SK-N-SH treated with all-trans-retinoic acid at 6 μM for 48 hours (cell line): ENCODE results near the gene SPNS1.

Source experiments
- ARNTL ChIP-seq: fragments of 450-650 bp; formaldehyde crosslinking; IDR thresholded peaks from 2 replicates; pipeline ENCODE4 v1.5.0; 2020; ENCODE audit warnings: low read depth, mild to moderate bottlenecking, moderate library complexity, borderline replicate concordance
- CSDC2 ChIP-seq: fragments of 250-450 bp; sonication (Bioruptor Pico); IDR thresholded peaks from 2 replicates; pipeline ENCODE4 v1.5.0; 2020; ENCODE audit warnings: mild to moderate bottlenecking, moderate library complexity
- ESRRG ChIP-seq: fragments of 250-450 bp; sonication (Bioruptor Pico); IDR thresholded peaks from 2 replicates; pipeline ENCODE4 v1.6.1; 2021; ENCODE audit warnings: mild to moderate bottlenecking
- ISL1 ChIP-seq: fragments of 250-450 bp; sonication (Bioruptor Pico); IDR thresholded peaks from 2 replicates; pipeline ENCODE4 v2.1.2; 2022; ENCODE audit warnings: mild to moderate bottlenecking, moderate library complexity
- OSR1 ChIP-seq: fragments of 250-450 bp; sonication (Bioruptor Pico); IDR thresholded peaks from 2 replicates; pipeline ENCODE4 v1.8.0; 2022; ENCODE audit warnings: moderate library complexity, mild to moderate bottlenecking, inconsistent platforms
- POU6F1 ChIP-seq: fragments of 250-450 bp; sonication (Bioruptor Pico); IDR thresholded peaks from 2 replicates; pipeline ENCODE4 v1.8.0; 2021; ENCODE audit warnings: low read depth, mild to moderate bottlenecking, moderate library complexity, borderline replicate concordance
- PPARA ChIP-seq: fragments of 250-450 bp; sonication (Bioruptor Pico); IDR thresholded peaks from 2 replicates; pipeline ENCODE4 v1.5.0; 2020; ENCODE audit warnings: mild to moderate bottlenecking, borderline replicate concordance
- RARB ChIP-seq: fragments of 250-450 bp; sonication (Bioruptor Pico); IDR thresholded peaks from 2 replicates; pipeline ENCODE4 v1.8.0; 2021; ENCODE audit warnings: mild to moderate bottlenecking, moderate library complexity
- TCF4 ChIP-seq: fragments of 250-450 bp; sonication (Bioruptor Pico); IDR thresholded peaks from 2 replicates; pipeline ENCODE4 v1.8.0; 2021; ENCODE audit warnings: mild to moderate bottlenecking, moderate library complexity, borderline replicate concordance
- TOX ChIP-seq: fragments of 250-450 bp; sonication (Bioruptor Pico); IDR thresholded peaks from 2 replicates; pipeline ENCODE4 v1.8.0; 2021; ENCODE audit warnings: mild to moderate bottlenecking, moderate library complexity, borderline replicate concordance
- ZFP3 ChIP-seq: fragments of 250-450 bp; sonication (Bioruptor Pico); IDR thresholded peaks from 2 replicates; pipeline ENCODE4 v1.5.0; 2020; ENCODE audit warnings: mild to moderate bottlenecking, moderate library complexity
- ZFP30 ChIP-seq: fragments of 450-650 bp; formaldehyde crosslinking; IDR thresholded peaks from 2 replicates; pipeline ENCODE4 v1.5.0; 2022; ENCODE audit warnings: mild to moderate bottlenecking, moderate library complexity
- ZNF70 ChIP-seq: fragments of 450-650 bp; formaldehyde crosslinking; IDR thresholded peaks from 2 replicates; pipeline ENCODE4 v1.5.0; 2020; ENCODE audit warnings: mild to moderate bottlenecking, moderate library complexity
- TF ChIP-seq, protein P1 (sequence below): fragments of 250-450 bp; sonication (Bioruptor Pico); IDR thresholded peaks from 2 replicates; pipeline ENCODE4 v1.8.0; 2020; ENCODE audit warnings: mild to moderate bottlenecking, moderate library complexity, borderline replicate concordance

GRCh38 chr16:28937222-28937876, 37.2 kb upstream of the SPNS1 start:
- TF ChIP-seq ZFP3 (CRISPR knock-in tag) (no peak), ZNF70 (no peak), ARNTL (CRISPR knock-in tag) (no peak), ISL1 (CRISPR knock-in tag) (no peak), ZFP30 (CRISPR knock-in tag) (no peak), CSDC2 (CRISPR knock-in tag) (no peak), OSR1 (CRISPR knock-in tag) (no peak), RARB (CRISPR knock-in tag) (no peak), POU6F1 (no peak), TOX (CRISPR knock-in tag) (no peak), ESRRG (CRISPR knock-in tag) (no peak), TCF4 (CRISPR knock-in tag) (no peak), PPARA (CRISPR knock-in tag) (no peak)
- TF ChIP-seq, protein P1, sequence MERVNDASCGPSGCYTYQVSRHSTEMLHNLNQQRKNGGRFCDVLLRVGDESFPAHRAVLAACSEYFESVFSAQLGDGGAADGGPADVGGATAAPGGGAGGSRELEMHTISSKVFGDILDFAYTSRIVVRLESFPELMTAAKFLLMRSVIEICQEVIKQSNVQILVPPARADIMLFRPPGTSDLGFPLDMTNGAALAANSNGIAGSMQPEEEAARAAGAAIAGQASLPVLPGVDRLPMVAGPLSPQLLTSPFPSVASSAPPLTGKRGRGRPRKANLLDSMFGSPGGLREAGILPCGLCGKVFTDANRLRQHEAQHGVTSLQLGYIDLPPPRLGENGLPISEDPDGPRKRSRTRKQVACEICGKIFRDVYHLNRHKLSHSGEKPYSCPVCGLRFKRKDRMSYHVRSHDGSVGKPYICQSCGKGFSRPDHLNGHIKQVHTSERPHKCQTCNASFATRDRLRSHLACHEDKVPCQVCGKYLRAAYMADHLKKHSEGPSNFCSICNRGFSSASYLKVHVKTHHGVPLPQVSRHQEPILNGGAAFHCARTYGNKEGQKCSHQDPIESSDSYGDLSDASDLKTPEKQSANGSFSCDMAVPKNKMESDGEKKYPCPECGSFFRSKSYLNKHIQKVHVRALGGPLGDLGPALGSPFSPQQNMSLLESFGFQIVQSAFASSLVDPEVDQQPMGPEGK (CRISPR knock-in tag) = no peak
